Glutamatergic neuron (in vitro differentiated cells): Measurements from ENCODE around the gene PRSS12. TPM values are rescaled to one million over a fixed set of nuclear protein-coding genes. Genes with fewer than 3 reads are reported as not detected.

Experiments used
- DNase-seq: peaks from one replicate; pipeline ENCODE4 v3.0.0; 2022
- H3K27ac Mint-ChIP-seq: one replicate; pipeline ENCODE4 v1.8.0; 2020; ENCODE audit warnings: mild to moderate bottlenecking, mixed read lengths, inconsistent platforms; ENCODE audit not compliant: unreplicated experiment
- H3K27me3 Mint-ChIP-seq: one replicate; pipeline ENCODE4 v1.8.0; 2020; ENCODE audit warnings: mild to moderate bottlenecking, moderate library complexity, mixed read lengths, inconsistent platforms; ENCODE audit not compliant: unreplicated experiment
- H3K36me3 Mint-ChIP-seq: one replicate; pipeline ENCODE4 v1.8.0; 2020; ENCODE audit warnings: mild to moderate bottlenecking, mixed read lengths, inconsistent platforms; ENCODE audit not compliant: unreplicated experiment
- H3K4me1 Mint-ChIP-seq: one replicate; pipeline ENCODE4 v1.8.0; 2020; ENCODE audit warnings: mild to moderate bottlenecking, low read depth, mixed read lengths, inconsistent platforms; ENCODE audit not compliant: unreplicated experiment
- H3K4me3 Mint-ChIP-seq: one replicate; pipeline ENCODE4 v1.8.0; 2020; ENCODE audit warnings: mild to moderate bottlenecking, mixed read lengths, inconsistent platforms; ENCODE audit not compliant: unreplicated experiment
- H3K9me3 Mint-ChIP-seq: one replicate; pipeline ENCODE4 v1.8.0; 2020; ENCODE audit warnings: mild to moderate bottlenecking, moderate library complexity, mixed read lengths, inconsistent platforms; ENCODE audit not compliant: unreplicated experiment
- CTCF ChIP-seq: fragments of 200-600 bp; sonication (generic); IDR thresholded peaks from one replicate; pipeline ENCODE4 v1.5.0; 2021; ENCODE audit not compliant: partially characterized antibody, unreplicated experiment
- total RNA-seq: library from RNA; stranded (reverse); fragmentation: NEBNext Ultra II Directional; extraction: Animal tissue kit (Norgen Biotek cat#: 25700); gene quantifications from one replicate; pipeline ENCODE4 v1.2.1, GENCODE V29; 2021; ENCODE audit not compliant: unreplicated experiment

The PRSS12 gene
- total RNA-seq, 1 donor from 2014 or later = 113 TPM

- Mint-ChIP-seq H3K36me3 (no peaks in the 10 kb centered on the region), H3K27ac (peak overlapping the region; percentile 2), H3K4me1 (peaks cover 19% of the 10 kb centered on the region), H3K27me3 (no peaks in the 10 kb centered on the region), H3K4me3 (no peak overlapping the region), H3K9me3 (no peaks in the 10 kb centered on the region)
- TF ChIP-seq CTCF = no peak
- DNase-seq = no peak
Measured at GRCh38 chr4:118329849-118330248, 23.0 kb downstream of the PRSS12 start.

- no peak for TF ChIP-seq CTCF
- Mint-ChIP-seq H3K36me3 (no peaks in the 10 kb centered on the region), H3K27me3 (no peaks in the 10 kb centered on the region), H3K9me3 (no peaks in the 10 kb centered on the region), H3K27ac (no peak overlapping the region), H3K4me1 (peaks cover 16% of the 10 kb centered on the region), H3K4me3 (no peak overlapping the region)
- DNase-seq = no peak
Measured at GRCh38 chr4:118327554-118328241, 25.1 kb downstream of the PRSS12 start.

- no peak for TF ChIP-seq CTCF
- Mint-ChIP-seq H3K4me3 (no peak overlapping the region), H3K9me3 (no peaks in the 10 kb centered on the region), H3K4me1 (peaks cover 14% of the 10 kb centered on the region), H3K27me3 (no peaks in the 10 kb centered on the region), H3K27ac (no peak overlapping the region), H3K36me3 (no peaks in the 10 kb centered on the region)
- DNase-seq = no peak
Measured at GRCh38 chr4:118326585-118326984, 26.2 kb downstream of the PRSS12 start.

- H3K27me3 Mint-ChIP-seq = no peaks in the 10 kb centered on the region
- no peak for TF ChIP-seq CTCF
- H3K9me3 Mint-ChIP-seq = no peaks in the 10 kb centered on the region
- no peaks in the 10 kb centered on the region for H3K36me3 Mint-ChIP-seq
- H3K4me1 Mint-ChIP-seq = peaks cover 14% of the 10 kb centered on the region
- no peak overlapping the region for H3K4me3 Mint-ChIP-seq
- no peak for DNase-seq
- H3K27ac Mint-ChIP-seq = no peak overlapping the region
Measured at GRCh38 chr4:118325431-118325830, 27.4 kb downstream of the PRSS12 start.

- DNase-seq = no peak
- no peaks in the 10 kb centered on the region for H3K36me3 Mint-ChIP-seq
- TF ChIP-seq CTCF = no peak
- H3K9me3 Mint-ChIP-seq = no peaks in the 10 kb centered on the region
- H3K4me3 Mint-ChIP-seq = no peak overlapping the region
- H3K27ac Mint-ChIP-seq = peak overlapping the region; percentile 28
- peaks cover 3% of the 10 kb centered on the region for H3K27me3 Mint-ChIP-seq
- peaks cover 16% of the 10 kb centered on the region for H3K4me1 Mint-ChIP-seq
Measured at GRCh38 chr4:118322831-118323502, 29.8 kb downstream of the PRSS12 start.
